HUES48 (cell line): ENCODE measurements around the gene PRICKLE2.

ENCODE experiments used
- H3K27ac ChIP-seq: one replicate; pipeline ENCODE4 v1.7.0; 2013; ENCODE audit warnings: low read depth, low read length, inconsistent platforms
- H3K27me3 ChIP-seq: 2 replicates; pipeline ENCODE4 v1.6.1; 2013; ENCODE audit warnings: mild to moderate bottlenecking, low read length; ENCODE audit not compliant: control insufficient read depth, insufficient read depth
- H3K36me3 ChIP-seq: 2 replicates; pipeline ENCODE4 v1.6.1; 2013; ENCODE audit warnings: low read length; ENCODE audit not compliant: control insufficient read depth, insufficient read depth
- H3K4me1 ChIP-seq: 2 replicates; pipeline ENCODE4 v1.6.1; 2013; ENCODE audit warnings: mild to moderate bottlenecking, low read length; ENCODE audit not compliant: control insufficient read depth, insufficient read depth
- H3K4me3 ChIP-seq: 2 replicates; pipeline ENCODE4 v1.5.1; 2013; ENCODE audit warnings: mild to moderate bottlenecking, low read depth, low read length
- H3K9ac ChIP-seq: 2 replicates; pipeline ENCODE4 v1.6.1; 2013; ENCODE audit warnings: mild to moderate bottlenecking, low read depth, low read length, moderate library complexity
- H3K9me3 ChIP-seq: 2 replicates; pipeline ENCODE4 v1.6.1; 2013; ENCODE audit warnings: low read length; ENCODE audit not compliant: control insufficient read depth, insufficient read depth

Gene PRICKLE2

DNA sequence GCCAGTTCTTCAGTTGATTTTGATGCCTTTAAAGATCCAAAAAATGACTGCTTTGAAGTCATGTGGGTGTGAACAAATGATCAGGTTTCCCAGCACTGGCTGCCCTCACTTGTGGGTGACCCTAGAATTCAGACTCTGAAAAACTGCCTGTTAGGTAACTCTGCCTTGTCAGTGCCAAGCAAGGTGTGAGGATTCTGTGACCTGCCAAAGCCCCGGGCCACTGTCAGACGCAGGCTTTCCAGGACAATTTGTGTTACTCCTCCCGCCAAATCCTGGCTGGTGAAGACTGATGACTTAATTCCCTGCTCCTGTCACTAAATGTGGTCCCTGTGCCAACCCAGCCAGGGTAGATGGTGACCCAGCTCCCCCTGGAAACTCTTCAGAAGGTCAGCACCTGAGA is 102.8 kb downstream of the PRICKLE2 start:
- no peaks in the 10 kb centered on the region for H3K4me1 ChIP-seq
- H3K9me3 ChIP-seq = no peaks in the 10 kb centered on the region
- no peak overlapping the region for H3K27ac ChIP-seq

DNA sequence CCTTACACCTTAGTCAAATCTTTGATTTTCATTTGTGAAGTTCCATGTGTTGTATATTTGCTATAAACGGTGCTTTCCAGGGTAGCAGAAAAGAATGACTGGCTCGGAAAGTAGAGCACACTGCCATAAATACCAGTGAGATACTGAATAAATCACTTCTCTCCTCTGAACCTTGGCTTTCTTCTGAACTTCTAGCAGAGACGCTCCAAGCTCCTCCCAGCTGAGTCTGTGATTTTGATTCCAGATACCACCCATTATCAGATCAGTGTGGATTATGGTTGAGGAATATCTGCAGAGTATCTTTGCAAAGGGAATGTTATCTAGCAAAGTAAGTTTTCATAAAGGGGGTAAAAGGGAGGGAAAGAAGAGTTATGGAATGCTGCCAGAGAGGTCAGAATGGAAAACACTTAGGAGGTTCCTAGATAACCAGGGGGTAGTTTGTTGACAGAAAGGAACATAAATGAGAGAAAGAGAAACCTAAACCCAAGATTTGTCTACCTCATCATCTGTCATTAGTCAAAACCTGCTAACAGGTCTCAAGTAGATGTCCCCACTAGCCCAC is 103.4 kb downstream of the PRICKLE2 start:
- Histone ChIP-seq H3K9me3 (no peaks in the 10 kb centered on the region), H3K36me3 (no peaks in the 10 kb centered on the region), H3K27ac (no peak overlapping the region), H3K4me1 (no peaks in the 10 kb centered on the region), H3K9ac (no peak overlapping the region), H3K4me3 (no peak overlapping the region), H3K27me3 (no peaks in the 10 kb centered on the region)

More for the DNA sequence above, 102.8 kb downstream of the PRICKLE2 start:
- no peak overlapping the region for H3K4me3 ChIP-seq
- no peaks in the 10 kb centered on the region for H3K36me3 ChIP-seq
- H3K9ac ChIP-seq = no peak overlapping the region
- no peaks in the 10 kb centered on the region for H3K27me3 ChIP-seq

DNA sequence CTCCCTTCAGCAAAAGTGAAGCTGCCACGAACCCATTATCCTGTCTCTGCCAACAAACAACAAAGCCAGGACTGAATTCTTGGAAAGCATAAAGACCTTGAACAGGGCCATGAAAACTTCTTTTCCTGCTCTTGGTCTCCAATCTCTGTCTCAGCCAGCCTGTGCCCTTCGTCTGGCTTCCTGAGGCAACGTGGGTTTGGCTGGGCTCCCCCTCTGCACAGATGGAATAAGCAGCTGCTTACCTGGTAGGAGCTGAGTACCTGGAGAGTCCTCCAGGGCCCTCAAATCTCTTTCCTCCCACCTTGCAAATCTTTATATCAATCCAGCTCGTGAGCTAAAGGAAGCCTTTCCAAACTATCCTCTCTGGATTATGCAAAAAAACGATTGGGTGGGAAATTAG is 104.4 kb downstream of the PRICKLE2 start:
- no peak overlapping the region for H3K9ac ChIP-seq
- no peak overlapping the region for H3K4me3 ChIP-seq
- H3K9me3 ChIP-seq = no peaks in the 10 kb centered on the region
- no peaks in the 10 kb centered on the region for H3K36me3 ChIP-seq
- H3K4me1 ChIP-seq = no peaks in the 10 kb centered on the region
- H3K27me3 ChIP-seq = no peaks in the 10 kb centered on the region
- no peak overlapping the region for H3K27ac ChIP-seq

DNA sequence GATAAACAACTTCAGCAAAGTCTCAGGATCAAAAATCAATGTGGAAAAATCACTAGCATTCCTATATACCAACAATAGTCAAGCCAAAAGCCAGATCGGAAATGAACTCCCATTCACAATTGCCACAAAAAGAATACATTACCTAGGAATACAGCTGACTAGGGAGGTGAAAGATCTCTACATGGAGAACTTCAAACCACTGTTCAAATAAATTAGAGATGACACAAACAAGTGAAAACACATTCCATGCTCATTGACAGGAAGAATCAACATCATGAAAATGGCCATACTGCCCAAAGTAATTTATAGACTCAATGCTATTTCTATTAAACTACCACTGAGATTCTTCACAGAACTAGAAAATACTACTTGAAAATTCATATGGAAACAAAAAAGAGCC is 107.8 kb downstream of the PRICKLE2 start:
- Histone ChIP-seq H3K36me3 (no peaks in the 10 kb centered on the region), H3K4me1 (no peaks in the 10 kb centered on the region), H3K27me3 (no peaks in the 10 kb centered on the region)

DNA sequence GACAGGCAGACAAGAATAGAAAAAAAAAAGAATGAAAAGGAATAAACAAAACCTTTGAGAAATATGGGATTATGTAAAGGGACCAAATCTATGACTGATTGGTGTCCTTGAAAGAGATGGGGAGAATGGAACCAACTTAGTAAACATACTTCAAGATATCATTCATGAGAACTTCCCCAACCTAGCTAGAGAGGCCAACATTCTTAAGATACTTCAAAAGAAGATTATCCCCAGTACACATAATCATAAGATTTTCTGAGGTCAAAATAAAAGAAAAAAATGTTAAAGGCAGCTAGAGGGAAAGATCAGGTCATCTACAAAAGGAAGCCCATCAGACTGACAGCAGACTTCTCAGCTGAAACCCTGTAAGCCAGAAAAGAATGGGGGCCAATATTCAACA is 110.6 kb downstream of the PRICKLE2 start:
- no peaks in the 10 kb centered on the region for H3K27me3 ChIP-seq
- no peaks in the 10 kb centered on the region for H3K36me3 ChIP-seq
- no peak overlapping the region for H3K4me3 ChIP-seq
- H3K9me3 ChIP-seq = no peaks in the 10 kb centered on the region; the same call in 1 of the 2 replicates
- no peak overlapping the region for H3K9ac ChIP-seq
- H3K4me1 ChIP-seq = peaks cover 7% of the 10 kb centered on the region; the same call in 1 of the 2 replicates
- H3K27ac ChIP-seq = no peak overlapping the region

More for the DNA sequence above, 107.8 kb downstream of the PRICKLE2 start:
- Histone ChIP-seq H3K9me3 (no peaks in the 10 kb centered on the region; the same call in 1 of the 2 replicates), H3K27ac (no peak overlapping the region), H3K9ac (no peak overlapping the region), H3K4me3 (no peak overlapping the region)

DNA sequence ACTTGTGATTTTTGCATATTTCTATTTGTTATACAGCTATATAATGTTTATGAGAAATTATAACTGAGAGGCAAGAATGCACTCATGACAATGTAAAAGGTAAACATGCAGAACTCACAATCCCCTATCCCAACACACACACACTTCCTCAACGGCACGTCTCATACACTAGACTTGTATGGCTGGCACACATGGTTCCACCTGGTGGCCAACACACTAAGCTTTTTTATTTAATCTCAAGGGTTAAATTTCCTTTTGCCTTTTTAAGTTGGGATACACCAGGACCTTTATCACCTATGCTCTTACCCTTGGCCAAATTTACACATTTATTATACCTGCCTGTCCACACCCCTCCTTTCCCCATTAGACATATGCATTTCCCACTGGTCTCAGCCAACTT is 113.4 kb downstream of the PRICKLE2 start:
- H3K4me1 ChIP-seq = peaks cover 26% of the 10 kb centered on the region
- no peak overlapping the region for H3K27ac ChIP-seq
- no peak overlapping the region for H3K9ac ChIP-seq
- no peaks in the 10 kb centered on the region for H3K36me3 ChIP-seq
- no peaks in the 10 kb centered on the region; the same call in 1 of the 2 replicates for H3K9me3 ChIP-seq
- no peak overlapping the region for H3K4me3 ChIP-seq
- no peaks in the 10 kb centered on the region for H3K27me3 ChIP-seq

DNA sequence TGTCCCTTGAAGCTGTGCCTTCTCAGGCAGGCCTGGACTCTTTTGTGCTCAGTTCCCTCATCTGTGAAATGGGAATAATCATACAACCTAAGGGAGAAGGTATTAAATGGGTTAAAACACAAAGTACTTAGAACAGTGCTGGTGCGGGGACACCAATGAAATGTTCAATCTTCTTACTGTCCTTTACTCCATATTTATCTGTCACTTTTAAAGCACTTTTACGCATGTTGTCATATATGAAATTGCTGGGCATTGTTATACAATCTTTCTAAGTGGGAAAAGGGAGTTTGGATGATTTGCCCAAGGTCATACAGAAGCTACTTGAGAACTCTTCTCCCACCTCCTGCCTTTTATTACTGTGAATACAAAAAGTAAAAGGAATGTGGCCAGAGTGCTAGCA is 114.2 kb downstream of the PRICKLE2 start:
- H3K27me3 ChIP-seq = no peaks in the 10 kb centered on the region
- no peaks in the 10 kb centered on the region for H3K36me3 ChIP-seq
- H3K9ac ChIP-seq = no peak overlapping the region
- H3K27ac ChIP-seq = no peak overlapping the region
- no peak overlapping the region for H3K4me3 ChIP-seq
- H3K4me1 ChIP-seq = peaks cover 33% of the 10 kb centered on the region
- H3K9me3 ChIP-seq = no peaks in the 10 kb centered on the region; the same call in 1 of the 2 replicates

DNA sequence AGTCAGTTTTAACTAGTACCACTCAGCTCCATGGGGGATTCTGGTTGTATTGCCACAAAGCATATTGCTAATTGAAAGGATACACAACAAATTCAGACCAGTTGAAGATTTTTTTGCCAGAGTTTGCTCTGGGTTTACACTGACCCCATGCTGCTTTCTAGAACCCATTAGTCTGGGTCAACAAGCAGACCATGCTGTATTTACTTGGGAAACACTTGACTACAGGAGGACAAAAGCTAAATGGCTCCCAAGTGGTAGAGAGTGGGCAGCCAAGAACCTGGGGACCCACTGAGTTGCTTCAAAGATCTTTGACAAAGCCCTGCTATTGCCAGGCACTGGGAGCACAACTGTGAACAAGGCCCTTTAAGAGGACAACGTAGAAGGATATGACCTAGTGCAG is 115.2 kb downstream of the PRICKLE2 start:
- Histone ChIP-seq H3K4me3 (no peak overlapping the region), H3K9ac (no peak overlapping the region), H3K27me3 (no peaks in the 10 kb centered on the region), H3K4me1 (peaks cover 33% of the 10 kb centered on the region), H3K9me3 (no peaks in the 10 kb centered on the region; the same call in 1 of the 2 replicates), H3K36me3 (no peaks in the 10 kb centered on the region), H3K27ac (peak overlapping the region; percentile 80)

DNA sequence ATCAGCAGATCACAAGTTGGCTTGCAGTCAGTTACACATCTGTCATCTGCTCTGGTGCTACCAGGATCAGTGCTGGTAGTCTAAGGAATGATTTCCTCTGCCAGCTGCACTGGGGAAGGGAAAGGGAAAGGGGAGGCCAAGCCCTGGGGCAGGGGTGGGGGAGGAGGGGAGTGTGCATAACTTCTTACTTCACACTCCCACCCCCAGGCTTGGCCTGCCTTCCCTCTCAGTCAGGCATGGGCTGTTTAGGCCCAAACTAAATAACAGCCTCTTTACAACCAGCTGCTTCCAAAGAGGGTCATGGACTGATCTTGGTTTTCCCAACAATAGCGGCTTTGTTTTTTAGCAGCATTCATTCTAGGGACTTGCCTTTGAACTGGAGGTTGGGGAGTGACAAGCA is 115.8 kb downstream of the PRICKLE2 start:
- Histone ChIP-seq H3K27me3 (no peaks in the 10 kb centered on the region), H3K27ac (peak overlapping the region; percentile 80), H3K4me1 (peaks cover 33% of the 10 kb centered on the region), H3K9me3 (no peaks in the 10 kb centered on the region; the same call in 1 of the 2 replicates), H3K36me3 (no peaks in the 10 kb centered on the region), H3K9ac (no peak overlapping the region), H3K4me3 (no peak overlapping the region)

DNA sequence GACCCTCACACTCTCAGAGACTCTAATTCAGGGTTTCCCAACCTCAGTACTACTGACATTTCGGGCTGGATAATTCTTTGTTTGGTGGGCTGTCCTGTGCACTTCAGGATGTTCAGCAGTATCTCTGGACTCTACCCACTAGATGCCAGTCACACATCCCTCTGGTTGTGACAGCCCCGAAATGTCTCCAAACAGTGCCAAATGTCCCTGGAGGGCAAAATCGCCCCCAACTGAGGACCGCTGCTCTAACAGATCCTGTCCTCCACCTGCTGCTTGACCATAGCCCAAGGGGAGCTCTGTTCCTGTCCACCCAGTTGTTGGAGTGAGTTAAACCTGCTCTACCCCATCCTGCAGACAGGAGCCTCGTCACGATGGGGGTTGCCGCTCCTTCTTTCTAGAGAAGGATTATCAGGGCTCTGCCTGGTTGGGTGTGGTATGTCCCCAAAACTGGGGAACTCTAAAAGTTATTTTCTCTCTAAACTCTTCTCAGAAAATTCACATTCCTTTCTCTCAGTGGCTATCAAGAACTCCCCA is 116.4 kb downstream of the PRICKLE2 start:
- peak overlapping the region; percentile 80 for H3K27ac ChIP-seq
- H3K4me3 ChIP-seq = no peak overlapping the region
- H3K9me3 ChIP-seq = no peaks in the 10 kb centered on the region
- H3K4me1 ChIP-seq = peaks cover 33% of the 10 kb centered on the region
- H3K9ac ChIP-seq = no peak overlapping the region
- H3K36me3 ChIP-seq = no peaks in the 10 kb centered on the region
- no peaks in the 10 kb centered on the region for H3K27me3 ChIP-seq

DNA sequence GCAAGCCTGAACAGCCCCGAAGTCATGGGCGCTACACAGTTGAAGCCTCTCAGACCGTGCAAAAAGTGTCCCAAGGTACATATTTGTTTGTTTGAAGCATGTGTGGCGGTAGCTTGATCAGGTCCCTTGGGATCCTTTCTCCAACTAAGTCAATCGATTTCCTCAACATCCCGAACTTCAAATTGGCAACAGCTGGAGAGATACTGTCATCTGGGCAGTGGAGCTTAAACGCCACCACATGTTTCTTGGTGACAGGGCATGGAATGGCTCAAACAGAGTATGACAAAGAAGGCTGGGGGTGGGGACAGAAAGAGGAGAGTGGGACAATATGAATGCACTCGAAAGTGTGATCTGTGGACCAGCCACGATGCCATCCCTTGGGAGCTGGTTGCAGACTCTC is 117.0 kb downstream of the PRICKLE2 start:
- peaks cover 33% of the 10 kb centered on the region for H3K4me1 ChIP-seq
- H3K27ac ChIP-seq = no peak overlapping the region
- H3K36me3 ChIP-seq = no peaks in the 10 kb centered on the region

More for the DNA sequence above, 117.0 kb downstream of the PRICKLE2 start:
- Histone ChIP-seq H3K27me3 (no peaks in the 10 kb centered on the region), H3K9ac (no peak overlapping the region), H3K4me3 (no peak overlapping the region), H3K9me3 (no peaks in the 10 kb centered on the region)
